IMR-90 (cell line): Measurements from ENCODE around the gene ROBO1. TPM values are rescaled to one million over a fixed set of nuclear protein-coding genes. Genes with fewer than 3 reads are reported as not detected.

Source experiments
- ATAC-seq: fragments of 200-7000 bp; cut with Tn5 transposase; 2 replicates; pipeline ENCODE4 v1.9.1; 2020; ENCODE audit warnings: low read depth, mild to moderate bottlenecking, moderate library complexity
- BruUV-seq: library from RNA; stranded (reverse); fragments of 400-500 nt; replicated peaks from 2 replicates; lab custom pipeline; 2021; lab: Mats Ljungman, UMichigan
- CTCF ChIA-PET: fragments of 300-600 bp; formaldehyde crosslinking; extraction: SDS; loops from one replicate; lab custom pipeline; 2021; ENCODE audit warnings: antibody characterized with exemption; lab: Yijun Ruan, JAX
- POLR2A ChIA-PET: fragments of 300-600 bp; sonication (Branson Sonifier 250); formaldehyde crosslinking; loops from one replicate; lab custom pipeline; 2022; ENCODE audit warnings: antibody characterized with exemption; ENCODE audit not compliant: unreplicated experiment; lab: Charles Lee
- DNase-seq: peaks from one replicate; pipeline ENCODE4 v3.0.0; 2013
- H2AFZ ChIP-seq: replicated peaks from 2 replicates; pipeline ENCODE3; 2013; ENCODE audit warnings: low read length, mild to moderate bottlenecking; ENCODE audit not compliant: poor library complexity
- H2AK5ac ChIP-seq: 2 replicates; pipeline ENCODE4 v1.6.1; 2013; ENCODE audit warnings: low read depth, low read length, inconsistent platforms
- H2AK9ac ChIP-seq: replicated peaks from 2 replicates; pipeline ENCODE3; 2013; ENCODE audit warnings: mild to moderate bottlenecking, low read depth, low read length, moderate library complexity; ENCODE audit not compliant: poor library complexity
- H2BK120ac ChIP-seq: 2 replicates; pipeline ENCODE4 v1.6.1; 2013; ENCODE audit warnings: low read depth, low read length, inconsistent platforms
- H2BK15ac ChIP-seq: 3 replicates; pipeline ENCODE4 v1.6.1; 2013; ENCODE audit warnings: low read depth, low read length, inconsistent platforms
- H2BK20ac ChIP-seq: 2 replicates; pipeline ENCODE4 v1.6.1; 2013; ENCODE audit warnings: low read depth, mild to moderate bottlenecking, inconsistent platforms, low read length, moderate library complexity
- H2BK5ac ChIP-seq: 2 replicates; pipeline ENCODE4 v1.6.1; 2013; ENCODE audit warnings: mild to moderate bottlenecking, low read depth, low read length, inconsistent platforms; ENCODE audit not compliant: poor library complexity, severe bottlenecking
- H3K14ac ChIP-seq: replicated peaks from 2 replicates; pipeline ENCODE4 v1.6.1; 2013; ENCODE audit warnings: low read depth, low read length, inconsistent platforms
- H3K18ac ChIP-seq: 2 replicates; pipeline ENCODE4 v1.6.1; 2013; ENCODE audit warnings: low read depth, low read length, control low read depth
- H3K23ac ChIP-seq: 2 replicates; pipeline ENCODE4 v1.6.1; 2013; ENCODE audit warnings: low read depth, low read length, inconsistent platforms
- H3K27ac ChIP-seq: 2 replicates; pipeline ENCODE4 v1.5.1; 2013; ENCODE audit warnings: mild to moderate bottlenecking, control low read depth, low read length; ENCODE audit not compliant: insufficient read depth
- H3K27me3 ChIP-seq: 2 replicates; pipeline ENCODE4 v1.6.1; 2013; ENCODE audit warnings: low read length; ENCODE audit not compliant: control insufficient read depth, insufficient read depth
- H3K36me3 ChIP-seq: 2 replicates; pipeline ENCODE4 v1.6.1; 2013; ENCODE audit warnings: low read length, mixed read lengths; ENCODE audit not compliant: control insufficient read depth, insufficient read depth
- H3K4ac ChIP-seq: 2 replicates; pipeline ENCODE4 v1.6.1; 2013; ENCODE audit warnings: low read depth, low read length, inconsistent platforms
- H3K4me1 ChIP-seq: 2 replicates; pipeline ENCODE4 v1.6.1; 2013; ENCODE audit warnings: low read length, mixed read lengths; ENCODE audit not compliant: control insufficient read depth, insufficient read depth
- H3K4me2 ChIP-seq: 2 replicates; pipeline ENCODE4 v1.6.1; 2013; ENCODE audit warnings: low read depth, mild to moderate bottlenecking, control low read depth, low read length, moderate library complexity
- H3K4me3 ChIP-seq: 2 replicates; pipeline ENCODE4 v1.5.1; 2013; ENCODE audit warnings: low read depth, mild to moderate bottlenecking, control low read depth, low read length, moderate library complexity; ENCODE audit not compliant: insufficient read depth
- H3K56ac ChIP-seq: 2 replicates; pipeline ENCODE4 v1.6.1; 2013; ENCODE audit warnings: low read length, inconsistent platforms; ENCODE audit not compliant: insufficient read depth; ENCODE audit errors: extremely low read depth
- H3K79me1 ChIP-seq, 2 experiments: 2 replicates each; pipeline ENCODE4 v1.6.1; 2013; ENCODE audit warnings: low read length in 2 of 2, inconsistent platforms in 1 of 2, low read depth in 1 of 2
- H3K9ac ChIP-seq: 2 replicates; pipeline ENCODE4 v1.6.1; 2013; ENCODE audit warnings: low read depth, low read length, control low read depth
- H3K9me1 ChIP-seq: 2 replicates; pipeline ENCODE4 v1.6.1; 2013; ENCODE audit warnings: low read length, inconsistent platforms; ENCODE audit not compliant: insufficient read depth
- H3K9me3 ChIP-seq: 2 replicates; pipeline ENCODE4 v1.6.1; 2013; ENCODE audit warnings: low read length; ENCODE audit not compliant: control insufficient read depth, insufficient read depth
- H4K20me1 ChIP-seq: 2 replicates; pipeline ENCODE4 v1.6.1; 2013; ENCODE audit warnings: low read length, inconsistent platforms; ENCODE audit not compliant: insufficient read depth
- H4K5ac ChIP-seq: 2 replicates; pipeline ENCODE4 v1.6.1; 2013; ENCODE audit warnings: mild to moderate bottlenecking, low read depth, low read length, control low read depth
- H4K8ac ChIP-seq, 2 experiments: 2 replicates each; pipeline ENCODE4 v1.6.1; 2013; ENCODE audit warnings: low read depth in 2 of 2, low read length in 2 of 2, control low read depth in 1 of 2, inconsistent platforms in 1 of 2
- H4K91ac ChIP-seq: 2 replicates; pipeline ENCODE4 v1.6.1; 2013; ENCODE audit warnings: low read depth, low read length, inconsistent platforms; ENCODE audit not compliant: insufficient read depth
- BHLHE40 ChIP-seq: fragments of 150-350 bp; IDR thresholded peaks from 2 replicates; pipeline ENCODE4 v1.6.1; 2016; ENCODE audit warnings: mild to moderate bottlenecking, low read depth, low read length
- CEBPB ChIP-seq: IDR thresholded peaks from 2 replicates; pipeline ENCODE4 v1.6.1; 2012; ENCODE audit warnings: low read depth, low read length, improper control_type of control experiment
- CHD1 ChIP-seq: IDR thresholded peaks from 2 replicates; pipeline ENCODE4 v1.6.1; 2012; ENCODE audit warnings: low read depth, low read length, improper control_type of control experiment
- CTCF ChIP-seq: conservative IDR thresholded peaks from 2 replicates; pipeline ENCODE4 v1.5.1; 2012; ENCODE audit warnings: mild to moderate bottlenecking, low read depth, low read length, improper control_type of control experiment
- MAFK ChIP-seq: IDR thresholded peaks from 2 replicates; pipeline ENCODE4 v1.6.1; 2012; ENCODE audit warnings: low read depth, low read length, improper control_type of control experiment
- MAZ ChIP-seq: IDR thresholded peaks from 2 replicates; pipeline ENCODE4 v1.6.1; 2012; ENCODE audit warnings: low read depth, mild to moderate bottlenecking, low read length, improper control_type of control experiment, moderate library complexity, borderline replicate concordance
- MXI1 ChIP-seq: IDR thresholded peaks from 2 replicates; pipeline ENCODE4 v1.6.1; 2012; ENCODE audit warnings: low read depth, mild to moderate bottlenecking, low read length, moderate library complexity, borderline replicate concordance
- POLR2A ChIP-seq: IDR thresholded peaks from 2 replicates; pipeline ENCODE4 v1.6.1; 2012; ENCODE audit warnings: mild to moderate bottlenecking, low read depth, low read length
- RCOR1 ChIP-seq: IDR thresholded peaks from 2 replicates; pipeline ENCODE4 v1.6.1; 2012; ENCODE audit warnings: mild to moderate bottlenecking, low read length, improper control_type of control experiment; ENCODE audit not compliant: insufficient replicate concordance
- RFX5 ChIP-seq: IDR thresholded peaks from 2 replicates; pipeline ENCODE4 v1.8.0; 2012; ENCODE audit warnings: low read depth, mild to moderate bottlenecking, low read length, moderate library complexity
- SMC3 ChIP-seq: fragments of 150-350 bp; IDR thresholded peaks from 2 replicates; pipeline ENCODE4 v1.6.1; 2016; ENCODE audit warnings: low read depth, mild to moderate bottlenecking, antibody characterized with exemption, low read length, moderate library complexity
- USF2 ChIP-seq: fragments of 150-350 bp; IDR thresholded peaks from 2 replicates; pipeline ENCODE4 v1.6.1; 2017; ENCODE audit warnings: mild to moderate bottlenecking, antibody characterized with exemption, low read length, low read depth
- WGBS, 2 experiments: methylation state at CpG; one replicate each; pipeline versions ENCODE4 v1.1.5 to v1.1.7; 2013; ENCODE audit warnings: missing lambda C conversion rate in 2 of 2; ENCODE audit not compliant: insufficient read length in 1 of 2; ENCODE audit errors: extremely low coverage in 2 of 2; 5-methylcytosine and 5-hydroxymethylcytosine counted together
- dilution Hi-C: fragments of 300-500 bp; cut with HindIII; formaldehyde crosslinking; loops from one replicate; pipeline ENCODE4 v1.14.3; 2018; ENCODE audit warnings: low sequenced_read_pairs; ENCODE audit not compliant: unreplicated experiment
- in situ Hi-C: fragments of 300-500 bp; cut with MboI; formaldehyde crosslinking; loops from 3 replicates; pipeline ENCODE4 v1.14.3; 2019; ENCODE audit warnings: low sequenced_read_pairs, inconsistent platforms, mixed read lengths
- intact Hi-C: fragments of 100-400 bp; cut with micrococcal nuclease; formaldehyde crosslinking; loops from 2 replicates; pipeline ENCODE4 v1.10.0; 2022
- polyA plus RNA-seq, 3 experiments: library from polyadenylated mRNA; depleted of rRNA; stranded (reverse); fragments of >200 nt; gene quantifications; 2 replicates each; pipeline ENCODE4 v1.2.3, GENCODE V29; 2012; ENCODE audit warnings: low replicate concordance in 1 of 3
- total RNA-seq: library from RNA; depleted of rRNA; stranded (reverse); fragments of >200 nt; gene quantifications from 2 replicates; pipeline ENCODE4 v1.2.3, GENCODE V29; 2012

Gene ROBO1
- total and polyA plus RNA-seq, 2 of the 4 experiments (the other 2 are of a cell fraction) = 24.1 to 53.9 TPM

DNA sequence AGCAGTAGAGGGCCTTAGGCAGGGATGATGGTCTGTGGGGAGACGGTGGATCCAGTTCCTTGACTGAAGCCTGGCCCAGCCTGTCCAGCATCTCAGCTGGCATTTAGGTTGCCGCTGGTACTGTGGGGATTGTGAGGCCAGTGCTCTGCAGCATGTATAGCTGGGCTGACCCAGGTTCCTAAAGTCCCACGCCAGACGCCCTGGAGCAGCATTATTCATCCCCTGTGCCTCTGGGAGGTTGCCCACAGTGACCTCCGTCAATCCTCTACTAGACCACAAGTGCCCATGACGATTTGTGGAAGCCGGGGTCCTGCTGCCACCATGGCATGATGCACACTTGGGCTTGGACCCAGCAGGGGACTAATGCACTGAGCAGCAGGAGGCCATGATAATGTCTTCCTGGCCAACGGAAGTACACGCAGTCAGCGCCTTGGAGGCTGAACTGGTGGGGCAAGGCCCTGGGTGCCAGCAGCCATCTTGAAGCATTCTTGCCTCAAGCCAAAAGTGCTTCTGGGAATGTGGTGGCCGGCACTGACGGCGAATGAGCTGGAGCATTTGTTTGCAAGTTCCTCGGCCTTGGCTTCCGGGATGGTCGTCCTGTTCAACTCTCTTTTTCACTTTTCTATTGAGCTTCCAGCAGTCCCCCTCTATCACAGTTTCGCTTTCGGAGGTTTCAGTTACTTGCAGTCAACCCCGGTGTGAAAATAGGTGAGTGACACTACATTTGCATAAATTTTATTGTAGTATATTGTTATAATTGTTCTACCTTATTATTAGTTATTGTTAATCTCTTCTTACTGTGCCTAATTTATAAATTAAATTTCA is 949.4 kb downstream of the ROBO1 start:
- 100% methylated on average over 3 of the region's 19 CpGs; no CpG with 5 or more reads in 1 of the 2 experiments for WGBS, 2 experiments

More for the DNA sequence above, 949.4 kb downstream of the ROBO1 start:
- no peak for DNase-seq
- no peak overlapping the region for H4K8ac ChIP-seq
- CTCF ChIA-PET = interaction anchor here (0.6 kb wide), 1 partner anchor 47 kb away, joined by 3 read pairs; no protein-coding TSS in a partner anchor
- H2AFZ ChIP-seq = no peak overlapping the region
- in situ Hi-C loops (no loop called here), intact Hi-C loops (no loop called here), dilution Hi-C loops (no loop called here)
- H3K79me1 ChIP-seq = peaks cover 0 to 3% of the 10 kb centered on the region in 2 experiments; a peak in 1 of 4 replicates
- no peak overlapping the region for H2BK20ac ChIP-seq
- H3K4ac ChIP-seq = no peak overlapping the region
- peaks cover 4% of the 10 kb centered on the region; the same call in 1 of the 2 replicates for H3K36me3 ChIP-seq
- no peak overlapping the region for H2BK15ac ChIP-seq
- BruUV-seq = no TSS peak
- H3K4me3 ChIP-seq = no peak overlapping the region
- no peak overlapping the region for H2AK9ac ChIP-seq
- TF ChIP-seq MAFK (no peak), CEBPB (no peak), RFX5 (no peak), POLR2A (no peak), MXI1 (no peak), CTCF (no peak), USF2 (no peak), RCOR1 (no peak), SMC3 (no peak), CHD1 (no peak), BHLHE40 (no peak), MAZ (no peak)
- peaks cover under 1% of the 10 kb centered on the region for H3K4me1 ChIP-seq
- no peaks in the 10 kb centered on the region for H3K9me3 ChIP-seq
- POLR2A ChIA-PET = no interaction called here
- no peak overlapping the region for H2BK5ac ChIP-seq
- H3K14ac ChIP-seq = no peak overlapping the region
- H4K5ac ChIP-seq = no peak overlapping the region
- H3K27ac ChIP-seq = no peak overlapping the region
- H3K23ac ChIP-seq = no peak overlapping the region
- no peaks in the 10 kb centered on the region for H3K27me3 ChIP-seq
- H3K18ac ChIP-seq = no peak overlapping the region
- H3K9ac ChIP-seq = no peak overlapping the region
- no peak overlapping the region for H3K56ac ChIP-seq
- no peaks in the 10 kb centered on the region for H3K9me1 ChIP-seq
- no peaks in the 10 kb centered on the region for H4K20me1 ChIP-seq
- no peak for ATAC-seq
- H2AK5ac ChIP-seq = no peak overlapping the region
- no peak overlapping the region for H3K4me2 ChIP-seq
- no peak overlapping the region for H4K91ac ChIP-seq
- no peak overlapping the region for H2BK120ac ChIP-seq
